Endothelial cell of umbilical vein (primary cell): ENCODE data around the gene SEPTIN5. TPM values are rescaled to one million over a fixed set of nuclear protein-coding genes. Genes with fewer than 3 reads are reported as not detected.

Source experiments
- BruUV-seq: library from RNA; stranded (reverse); fragments of 400-500 nt; replicated peaks from 2 replicates; lab custom pipeline; 2021; lab: Mats Ljungman, UMichigan
- CTCF ChIA-PET: fragments of 300-600, 350-600 bp; sonication (Branson Sonifier 250); formaldehyde crosslinking; loops from one replicate; lab custom pipeline; 2021; ENCODE audit warnings: antibody characterized with exemption, inconsistent platforms; lab: Charles Lee
- POLR2A ChIA-PET: fragments of 300-600, 350-600 bp; sonication (Branson Sonifier 250); formaldehyde crosslinking; loops from one replicate; lab custom pipeline; 2021; ENCODE audit warnings: antibody characterized with exemption, inconsistent platforms; lab: Charles Lee
- DNase-seq: peaks from one replicate; pipeline ENCODE4 v3.0.0-alpha.2; 2011; ENCODE audit warnings: low read depth, low spot score
- FAIRE-seq: peaks from 2 replicates; lab custom pipeline; 2011; peaks lifted over from hg19 to GRCh38; lab: Jason Lieb, UNC
- H2AFZ ChIP-seq: 2 replicates; pipeline ENCODE4 v1.6.0; 2012; ENCODE audit warnings: low read depth, low read length, control low read depth, inconsistent platforms
- H3K27ac ChIP-seq: 2 replicates; pipeline ENCODE4 v1.5.1; 2011; ENCODE audit warnings: low read depth, mild to moderate bottlenecking, control low read depth, low read length, moderate library complexity; ENCODE audit not compliant: insufficient read depth
- H3K27me3 ChIP-seq, 2 experiments: 2 replicates each; pipeline versions ENCODE4 v1.6.0 to v1.6.1; 2011; ENCODE audit warnings: low read length in 2 of 2, mixed read lengths in 1 of 2; ENCODE audit not compliant: control insufficient read depth in 2 of 2, insufficient read depth in 2 of 2
- H3K36me3 ChIP-seq, 2 experiments: 2 replicates in 1 of 2; 3 replicates in 1 of 2; pipeline ENCODE4 v1.5.1; 2011; ENCODE audit warnings: low read length in 2 of 2, mild to moderate bottlenecking in 1 of 2, moderate library complexity in 1 of 2; ENCODE audit not compliant: control insufficient read depth in 2 of 2, insufficient read depth in 2 of 2; ENCODE audit errors: extremely low read depth in 1 of 2
- H3K4me1 ChIP-seq: 3 replicates; pipeline ENCODE4 v1.5.1; 2011; ENCODE audit warnings: mild to moderate bottlenecking, low read length; ENCODE audit not compliant: control insufficient read depth, insufficient read depth; ENCODE audit errors: extremely low read depth
- H3K4me2 ChIP-seq: 2 replicates; pipeline ENCODE4 v1.6.1; 2011; ENCODE audit warnings: low read length, control low read depth, mixed read lengths; ENCODE audit not compliant: insufficient read depth
- H3K4me3 ChIP-seq, 3 experiments: fragments of 200-600 bp in 1 of 3; sonication (generic), shearing (Covaris generic) in 1 of 3; replicated peaks in 1 of 3; 2 replicates each; pipeline ENCODE4 v1.5.1; 2011 to 2016; ENCODE audit warnings: control low read depth in 3 of 3, low read length in 3 of 3, mild to moderate bottlenecking in 2 of 3, inconsistent platforms in 1 of 3, low read depth in 1 of 3, moderate library complexity in 1 of 3; ENCODE audit not compliant: insufficient read depth in 1 of 3
- H3K79me2 ChIP-seq: 2 replicates; pipeline ENCODE4 v1.6.0; 2012; ENCODE audit warnings: low read length, inconsistent platforms; ENCODE audit not compliant: control insufficient read depth, insufficient read depth
- H3K9ac ChIP-seq: replicated peaks from 2 replicates; pipeline ENCODE3; 2011; ENCODE audit warnings: low read length, control low read depth; ENCODE audit not compliant: insufficient read depth; ENCODE audit errors: extremely low read depth
- H3K9me1 ChIP-seq: replicated peaks from 3 replicates; pipeline ENCODE4 v1.6.0; 2011; ENCODE audit warnings: mild to moderate bottlenecking, low read length; ENCODE audit not compliant: control insufficient read depth, insufficient read depth; ENCODE audit errors: extremely low read depth
- H3K9me3 ChIP-seq: replicated peaks from 2 replicates; pipeline ENCODE4 v1.5.1; 2012; ENCODE audit warnings: low read length, inconsistent platforms; ENCODE audit not compliant: control insufficient read depth, insufficient read depth
- H4K20me1 ChIP-seq: replicated peaks from 2 replicates; pipeline ENCODE3; 2011; ENCODE audit warnings: mild to moderate bottlenecking, low read length; ENCODE audit not compliant: control insufficient read depth, insufficient read depth; ENCODE audit errors: extremely low read depth
- CTCF ChIP-seq, 2 donors: IDR thresholded peaks; 1 replicate in 1 of 2; 2 replicates in 1 of 2; pipeline ENCODE4 v1.5.1; 2011; ENCODE audit warnings: low read length in 2 of 2, mild to moderate bottlenecking in 2 of 2, moderate library complexity in 2 of 2, control low read depth in 1 of 2, inconsistent platforms in 1 of 2, low read depth in 1 of 2; ENCODE audit not compliant: insufficient read depth in 1 of 2; ENCODE audit errors: extremely low read depth in 1 of 2
- POLR2A ChIP-seq: IDR thresholded peaks from 2 replicates; pipeline ENCODE4 v1.6.1; 2012; ENCODE audit warnings: low read depth, mild to moderate bottlenecking, control low read depth, low read length
- dilution Hi-C: fragments of 300-500 bp; cut with MboI; formaldehyde crosslinking; loops from one replicate; pipeline ENCODE4 v1.15.0; 2019; ENCODE audit warnings: low sequenced_read_pairs; ENCODE audit not compliant: extremely low pct_ligation_motif_present
- intact Hi-C: fragments of 100-400 bp; cut with micrococcal nuclease; formaldehyde crosslinking; loops from one replicate; pipeline ENCODE4 v1.10.0; 2022
- polyA plus RNA-seq, 4 experiments: library from polyadenylated mRNA; depleted of rRNA in 3 of 4; stranded (reverse) in 3 of 4; unstranded in 1 of 4; fragments of >200 nt; gene quantifications; 2 replicates each; pipeline versions ENCODE4 v1.2.1 to v1.2.3, GENCODE V29; 2011 to 2012; ENCODE audit warnings: missing spikeins in 1 of 4
- total RNA-seq: library from RNA; stranded (reverse); gene quantifications from 2 replicates; pipeline ENCODE4 v1.2.3, GENCODE V29; 2021

The SEPTIN5 gene
- total and polyA plus RNA-seq, 2 donors (not counting 3 experiments of a cell fraction or from before 2014, with no cell fraction given) = 31.1 to 35.8 TPM

DNA sequence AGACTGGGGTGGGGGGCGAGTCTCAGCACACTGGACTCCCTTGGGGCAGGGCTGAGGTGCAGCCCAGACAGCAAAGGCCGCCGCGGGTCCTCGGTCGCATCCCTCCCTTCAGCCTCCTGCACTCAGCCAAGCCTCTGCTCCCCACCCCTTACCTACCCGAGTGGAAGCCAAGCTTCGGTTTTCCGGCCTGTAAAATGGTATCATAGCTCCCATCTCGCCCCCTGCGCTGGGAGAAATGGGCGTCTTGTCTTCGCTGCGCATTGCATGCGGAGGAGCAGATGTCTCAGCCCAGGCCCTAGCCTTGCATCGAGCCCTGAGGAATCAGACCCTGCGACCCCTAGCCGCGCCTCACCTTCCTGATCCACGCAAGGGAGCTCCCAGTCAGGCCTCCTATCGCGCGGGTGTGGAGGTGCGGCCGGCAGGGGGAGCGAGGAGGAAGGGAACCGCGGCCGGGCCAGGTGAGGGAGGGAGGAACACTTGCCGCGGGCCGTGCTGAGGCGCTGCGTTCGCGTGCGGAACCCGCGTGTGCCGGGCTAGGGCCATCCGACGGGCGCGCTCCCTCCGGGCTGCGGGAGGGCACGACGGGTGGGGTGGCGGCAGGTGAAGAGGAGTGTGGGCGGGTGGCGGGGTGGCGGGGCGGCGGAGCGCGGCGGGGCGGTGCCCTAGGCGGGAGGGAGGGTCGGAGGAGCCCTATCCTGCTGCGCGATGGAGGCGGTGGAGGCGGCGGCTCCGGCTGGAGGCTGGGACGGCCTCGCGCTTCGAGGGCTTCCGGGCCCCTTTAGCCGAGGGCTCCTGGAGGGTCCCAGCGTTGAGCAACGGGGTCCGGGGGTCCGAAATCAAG lies 42.2 kb downstream of the SEPTIN5 start:
- POLR2A ChIA-PET = no interaction called here
- H2AFZ ChIP-seq = no peak overlapping the region
- DNase-seq = peak; percentile 26

More for the DNA sequence above, 42.2 kb downstream of the SEPTIN5 start:
- H3K27me3 ChIP-seq = peaks cover 29 to 60% of the 10 kb centered on the region in 2 experiments
- no peaks in the 10 kb centered on the region for H3K9me1 ChIP-seq
- BruUV-seq = no TSS peak
- no peak overlapping the region for H3K27ac ChIP-seq
- CTCF ChIA-PET = interaction anchor here (0.6 to 5.6 kb wide), 16 partner anchors 9 to 191 kb away, joined by 3 to 73 read pairs (median 5); no protein-coding TSS in a partner anchor
- H3K36me3 ChIP-seq = no peaks in the 10 kb centered on the region
- intact Hi-C loops = loop anchor here (5.0 kb wide), 1 partner anchor 96 kb away; the partner anchor contains the start of genes GNB1L and RTL10
- H3K4me1 ChIP-seq = peaks cover 9% of the 10 kb centered on the region
- peaks cover 3% of the 10 kb centered on the region for H3K79me2 ChIP-seq
- no peak overlapping the region for H3K4me2 ChIP-seq
- no peaks in the 10 kb centered on the region for H3K9me3 ChIP-seq
- no peak for FAIRE-seq
- H3K9ac ChIP-seq = no peak overlapping the region
- no peak overlapping the region for H3K4me3 ChIP-seq
- TF ChIP-seq CTCF (IDR thresholded peaks at IDR 0.05; ENCODE audit: extremely low read depth in 1 of 2, insufficient read depth in 1 of 2, low read depth in 1 of 2, low read length in 2 of 2) = peak; percentile 26 to 56
- no peak for TF ChIP-seq POLR2A
- dilution Hi-C loops = no loop called here
- no peaks in the 10 kb centered on the region for H4K20me1 ChIP-seq
